HG02763 (cell line): ENCODE results near the gene PRDM7.
"Not testable (repeated sequence)": the region's sequence is repeated elsewhere in the genome, so short reads cannot be mapped to it uniquely, and the experiment has no call there.

Experiments
- ATAC-seq: cut with Tn5 transposase; IDR thresholded peaks from one replicate; pipeline ENCODE4 v1.9.1; 2021; ENCODE audit warnings: mild to moderate bottlenecking, moderate library complexity; ENCODE audit not compliant: unreplicated experiment

Gene PRDM7

GRCh38 chr16:90015586-90016338 lies 61.4 kb downstream of the PRDM7 start:
- no peak for ATAC-seq

GRCh38 chr16:90012991-90013745 lies 64.0 kb downstream of the PRDM7 start:
- ATAC-seq: no peak

- ATAC-seq: no peak
These were observed 65.1 kb downstream of the PRDM7 start for GRCh38 chr16:90011908-90012501.

- ATAC-seq: no peak
These were observed 65.7 kb downstream of the PRDM7 start for GRCh38 chr16:90011508-90011819.

GRCh38 chr16:90010676-90011507 lies 66.2 kb downstream of the PRDM7 start:
- ATAC-seq: no peak

GRCh38 chr16:90009172-90009899 lies 67.8 kb downstream of the PRDM7 start:
- ATAC-seq: no peak

GRCh38 chr16:90008708-90009145 lies 68.4 kb downstream of the PRDM7 start:
- ATAC-seq: no peak

GRCh38 chr16:90007635-90008234 lies 69.4 kb downstream of the PRDM7 start:
- ATAC-seq: not testable (repeated sequence)

GRCh38 chr16:90007015-90007414 lies 70.1 kb downstream of the PRDM7 start:
- no peak for ATAC-seq
